ENCODE results near the gene NLRC3. TPM values are rescaled to one million over a fixed set of nuclear protein-coding genes. Genes with fewer than 3 reads are reported as not detected.

NLRC3 gene
- total RNA-seq, 2 experiments from 2014 or later, result 92.6 to 94.6 TPM

DNA sequence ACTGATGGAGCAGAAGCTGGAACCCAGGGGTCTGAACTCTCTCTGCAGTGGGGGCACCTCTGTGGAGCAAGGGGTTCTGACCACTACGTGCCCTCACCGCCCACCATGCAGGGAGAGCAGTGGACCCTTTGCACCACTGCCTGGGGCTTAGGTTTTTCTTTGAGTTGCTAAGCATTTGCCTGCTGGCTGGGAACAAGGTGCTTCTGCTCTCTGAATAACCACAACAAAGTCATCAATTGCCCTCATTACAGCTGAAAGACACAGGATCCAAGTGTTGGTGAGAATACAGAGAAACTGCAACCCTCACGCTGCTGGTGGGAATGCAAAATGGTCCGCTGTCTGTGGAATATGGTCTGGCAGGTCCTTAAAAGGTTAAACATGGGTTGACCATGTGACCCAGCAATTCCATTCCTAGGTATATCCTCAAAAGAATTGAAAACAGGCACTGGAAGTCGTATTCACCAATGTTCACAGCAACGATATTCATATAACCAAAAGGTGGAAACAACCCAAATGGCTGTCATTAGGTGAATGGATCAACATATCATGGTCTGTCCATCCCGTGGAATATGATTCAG, 22.8 kb downstream of the NLRC3 start:
- Mint-ChIP-seq H3K36me3 (ENCODE audit: low read depth) (peaks cover 74% of the 10 kb centered on the region), H3K9me3 (ENCODE audit: insufficient read depth) (no peaks in the 10 kb centered on the region), H3K27me3 (ENCODE audit: low read depth) (no peaks in the 10 kb centered on the region), H3K27ac (no peak overlapping the region), H3K4me3 (no peak overlapping the region), H3K4me1 (ENCODE audit: low read depth) (peaks cover 2% of the 10 kb centered on the region)
- ChIA-PET CTCF (no interaction called here), POLR2A (no interaction called here)
- no peak for DNase-seq
- no peak for ATAC-seq

- no peaks in the 10 kb centered on the region for H3K27me3 Mint-ChIP-seq (ENCODE audit: low read depth)
- ChIA-PET CTCF (no interaction called here), POLR2A (interaction anchor here (0.6 kb wide), 1 partner anchor 12 kb away, joined by 3 read pairs; no protein-coding TSS in a partner anchor)
- H3K27ac Mint-ChIP-seq, result no peak overlapping the region
- ATAC-seq, result no peak
- DNase-seq, result no peak
- peaks cover 79% of the 10 kb centered on the region for H3K36me3 Mint-ChIP-seq (ENCODE audit: low read depth)
- H3K9me3 Mint-ChIP-seq (ENCODE audit: insufficient read depth), result no peaks in the 10 kb centered on the region
- H3K4me1 Mint-ChIP-seq (ENCODE audit: low read depth), result peaks cover 2% of the 10 kb centered on the region
- H3K4me3 Mint-ChIP-seq, result no peak overlapping the region
Measured at GRCh38 chr16:3553138-3553923, 23.9 kb downstream of the NLRC3 start.

GRCh38 chr16:3550851-3551847, 26.1 kb downstream of the NLRC3 start:
- no peaks in the 10 kb centered on the region for H3K27me3 Mint-ChIP-seq (ENCODE audit: low read depth)
- peak overlapping the region; percentile 20 for H3K27ac Mint-ChIP-seq
- no peaks in the 10 kb centered on the region for H3K9me3 Mint-ChIP-seq (ENCODE audit: insufficient read depth)
- ATAC-seq (no peak), DNase-seq (no peak)
- POLR2A ChIA-PET, result interaction anchor here (0.9 to 1.4 kb wide), 2 partner anchors 15 to 18 kb away, joined by 3 to 4 read pairs; no protein-coding TSS in a partner anchor
- H3K4me1 Mint-ChIP-seq (ENCODE audit: low read depth), result peaks cover 2% of the 10 kb centered on the region
- H3K4me3 Mint-ChIP-seq, result no peak overlapping the region
- CTCF ChIA-PET, result interaction anchor here (0.9 kb wide), 1 partner anchor 24 kb away, joined by 3 read pairs; no protein-coding TSS in a partner anchor
- peaks cover 73% of the 10 kb centered on the region for H3K36me3 Mint-ChIP-seq (ENCODE audit: low read depth)

DNA sequence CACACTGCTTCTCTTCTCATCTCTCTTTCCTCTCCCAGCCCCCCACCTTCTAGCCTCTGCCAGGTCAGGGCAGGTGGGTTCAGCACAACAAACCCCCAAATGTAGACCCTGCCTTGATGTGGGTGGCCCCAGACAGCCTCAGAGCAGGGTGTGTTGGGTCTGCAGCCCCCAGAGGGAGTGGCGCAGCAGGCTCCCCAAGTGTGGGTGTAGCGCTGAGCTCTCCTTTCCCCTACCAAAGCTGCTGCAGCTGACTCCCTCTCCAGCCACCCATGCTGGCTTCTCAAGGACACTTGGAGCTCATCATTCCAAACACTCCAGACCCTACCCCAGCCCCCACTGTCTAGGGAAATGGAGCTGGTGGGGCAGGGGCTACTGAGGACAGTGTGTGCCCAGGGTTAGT, 27.3 kb downstream of the NLRC3 start:
- Mint-ChIP-seq H3K4me3 (no peak overlapping the region), H3K27me3 (ENCODE audit: low read depth) (no peaks in the 10 kb centered on the region), H3K9me3 (ENCODE audit: insufficient read depth) (no peaks in the 10 kb centered on the region), H3K36me3 (ENCODE audit: low read depth) (peaks cover 75% of the 10 kb centered on the region), H3K4me1 (ENCODE audit: low read depth) (no peaks in the 10 kb centered on the region), H3K27ac (no peak overlapping the region)
- ATAC-seq (no peak), DNase-seq (no peak)
- CTCF ChIA-PET, result no interaction called here
- POLR2A ChIA-PET, result interaction anchor here (0.9 to 1.4 kb wide), 3 partner anchors 9 to 17 kb away, joined by 3 to 5 read pairs (median 4); no protein-coding TSS in a partner anchor

- CTCF ChIA-PET, result no interaction called here
- no peak for ATAC-seq
- no peaks in the 10 kb centered on the region for H3K9me3 Mint-ChIP-seq (ENCODE audit: insufficient read depth)
Measured at GRCh38 chr16:3548859-3549258, 28.3 kb downstream of the NLRC3 start.

DNA sequence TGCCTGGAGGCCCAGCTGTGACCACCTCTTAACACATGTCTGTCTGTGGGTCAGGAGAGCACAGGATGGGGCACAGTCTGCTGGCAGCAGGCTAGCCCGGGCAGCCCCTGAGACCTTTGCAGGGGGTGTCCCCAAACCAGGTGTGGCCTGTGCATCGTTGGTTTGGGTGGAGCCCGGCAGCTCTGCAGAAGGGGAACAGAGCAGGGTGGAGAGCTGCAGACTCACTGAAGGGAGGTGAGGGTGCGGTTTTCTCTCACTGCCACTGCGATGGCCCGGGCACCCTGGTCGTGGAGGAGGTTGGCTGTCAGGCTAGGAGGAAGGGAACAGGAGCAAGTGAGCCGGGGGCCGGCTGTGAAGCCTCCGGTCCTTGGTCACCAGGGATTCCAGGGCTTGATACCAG, 28.8 kb downstream of the NLRC3 start:
- Mint-ChIP-seq H3K9me3 (ENCODE audit: insufficient read depth) (no peaks in the 10 kb centered on the region), H3K4me3 (no peak overlapping the region), H3K27ac (peak overlapping the region; percentile 12), H3K4me1 (ENCODE audit: low read depth) (no peaks in the 10 kb centered on the region), H3K36me3 (ENCODE audit: low read depth) (peaks cover 73% of the 10 kb centered on the region), H3K27me3 (ENCODE audit: low read depth) (no peaks in the 10 kb centered on the region)
- ATAC-seq (no peak), DNase-seq (no peak)
- POLR2A ChIA-PET, result no interaction called here
- CTCF ChIA-PET, result interaction anchor here (0.8 kb wide), 1 partner anchor 442 kb away, joined by 4 read pairs; no protein-coding TSS in a partner anchor

More at GRCh38 chr16:3548859-3549258, 28.3 kb downstream of the NLRC3 start:
- Mint-ChIP-seq H3K27me3 (ENCODE audit: low read depth) (no peaks in the 10 kb centered on the region), H3K4me1 (ENCODE audit: low read depth) (no peaks in the 10 kb centered on the region), H3K4me3 (no peak overlapping the region), H3K36me3 (ENCODE audit: low read depth) (peaks cover 73% of the 10 kb centered on the region), H3K27ac (no peak overlapping the region)
- DNase-seq, result no peak
- POLR2A ChIA-PET, result no interaction called here

DNA sequence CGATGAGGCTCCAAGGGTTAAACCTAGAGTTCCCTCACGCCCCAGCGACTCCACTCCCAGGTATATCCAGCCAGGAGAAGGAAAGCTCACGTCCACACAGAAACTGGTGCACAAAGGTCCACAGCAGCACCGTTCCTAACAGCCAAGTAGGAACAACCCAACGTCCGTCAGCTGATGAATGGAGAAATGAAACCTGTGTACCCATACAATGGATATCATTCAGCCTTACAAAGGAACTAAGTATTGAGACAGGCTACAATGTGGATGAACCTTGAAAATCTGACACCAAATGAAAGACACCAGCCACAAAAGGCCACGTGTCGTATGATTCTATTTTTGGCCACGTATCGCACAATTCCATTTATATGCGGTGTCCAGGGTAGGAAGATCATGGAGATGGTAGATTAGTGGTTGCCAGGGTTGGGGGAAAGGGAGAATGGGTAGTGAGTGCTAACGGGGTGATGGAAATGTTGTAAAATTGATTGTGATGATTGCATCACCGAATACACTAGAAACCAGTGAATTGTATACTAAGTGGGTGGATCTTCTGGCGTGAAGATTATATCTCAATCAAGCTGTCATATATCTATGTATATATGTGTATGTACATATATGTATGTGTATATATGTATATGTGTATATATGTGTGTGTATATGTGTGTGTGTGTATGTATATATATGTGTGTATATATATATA, 30.1 kb downstream of the NLRC3 start:
- ATAC-seq, result no peak
- Mint-ChIP-seq H3K4me3 (no peak overlapping the region), H3K36me3 (ENCODE audit: low read depth) (peaks cover 68% of the 10 kb centered on the region), H3K4me1 (ENCODE audit: low read depth) (no peaks in the 10 kb centered on the region), H3K27me3 (ENCODE audit: low read depth) (no peaks in the 10 kb centered on the region), H3K27ac (no peak overlapping the region), H3K9me3 (ENCODE audit: insufficient read depth) (no peaks in the 10 kb centered on the region)
- no peak for DNase-seq
- CTCF ChIA-PET, result no interaction called here
- POLR2A ChIA-PET, result interaction anchor here (1.0 kb wide), 1 partner anchor 11 kb away, joined by 4 read pairs; no protein-coding TSS in a partner anchor

DNA sequence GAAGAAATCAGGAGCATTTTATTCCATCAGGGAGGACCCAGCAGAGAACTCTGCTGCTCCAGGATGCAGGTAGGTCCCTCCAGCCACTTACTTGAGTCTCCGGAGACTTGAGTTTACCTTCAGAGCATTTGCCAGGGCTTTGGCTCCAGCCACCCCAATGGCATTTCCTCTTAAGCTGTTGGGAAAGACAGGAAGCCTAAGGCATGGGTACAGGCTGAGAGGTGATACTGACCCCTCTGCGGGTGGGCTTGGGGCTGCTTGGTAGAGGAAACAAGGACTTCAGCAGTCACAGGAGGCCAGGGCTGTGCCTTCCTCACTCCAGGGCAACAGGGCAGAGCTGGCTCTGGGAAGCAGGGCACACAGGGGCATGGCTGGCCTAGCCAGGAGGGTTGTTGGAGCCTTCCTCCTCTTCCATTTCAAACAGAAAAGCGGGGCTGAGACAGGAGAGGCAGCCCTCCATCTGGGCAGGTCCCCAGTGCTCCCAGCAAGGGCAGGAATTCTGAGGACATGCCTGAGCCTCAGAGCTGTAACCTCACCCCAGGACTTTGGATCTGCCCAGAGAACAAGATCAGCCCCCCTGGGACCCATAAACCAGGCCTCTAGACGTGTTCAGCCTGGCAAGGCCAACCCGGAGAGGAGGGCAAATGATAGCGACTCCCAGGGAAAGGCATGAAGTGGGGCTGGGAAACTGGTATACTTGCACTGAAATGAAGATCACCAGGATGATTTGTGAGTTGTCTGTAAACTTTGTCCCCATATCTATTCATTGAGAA, 34.4 kb downstream of the NLRC3 start:
- Mint-ChIP-seq H3K9me3 (ENCODE audit: insufficient read depth) (no peaks in the 10 kb centered on the region), H3K4me3 (no peak overlapping the region), H3K4me1 (ENCODE audit: low read depth) (no peaks in the 10 kb centered on the region), H3K27ac (no peak overlapping the region), H3K36me3 (ENCODE audit: low read depth) (peaks cover 60% of the 10 kb centered on the region), H3K27me3 (ENCODE audit: low read depth) (no peaks in the 10 kb centered on the region)
- ChIA-PET POLR2A (no interaction called here), CTCF (no interaction called here)
- ATAC-seq, result no peak
- no peak for DNase-seq

DNA sequence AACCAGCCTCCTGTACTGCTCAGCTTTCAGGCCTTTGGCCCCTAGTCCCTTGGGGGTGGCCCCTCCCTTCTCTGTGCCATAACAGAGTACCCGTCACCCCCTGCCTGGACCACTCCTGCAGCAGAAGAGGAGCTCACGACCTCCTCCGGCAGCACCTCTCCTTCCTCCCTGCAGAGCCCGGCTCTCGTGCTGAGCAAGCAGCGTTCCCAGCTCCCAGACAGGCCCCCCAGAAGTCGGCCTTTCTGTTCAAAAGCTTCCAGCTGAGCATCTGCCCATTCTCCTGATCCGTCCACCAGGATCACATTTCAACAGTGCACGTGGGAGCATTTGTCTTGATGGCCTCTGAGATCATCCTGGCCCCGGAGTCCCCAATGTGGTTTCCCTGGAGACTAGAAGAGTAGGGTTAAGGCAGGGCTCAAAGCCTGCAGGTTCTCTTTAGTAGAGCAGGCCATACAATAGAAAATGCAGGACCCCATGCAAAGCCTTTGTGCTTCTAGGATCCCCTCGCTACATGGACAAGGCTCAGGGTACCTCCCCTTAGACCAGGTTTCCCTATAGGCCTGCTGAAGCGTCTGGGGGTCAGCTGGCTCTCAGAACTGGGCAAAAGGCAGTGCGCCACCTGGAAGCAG, 35.6 kb downstream of the NLRC3 start:
- CTCF ChIA-PET, result interaction anchor here (0.9 to 1.1 kb wide), 2 partner anchors 26 to 37 kb away, joined by 3 read pairs; no protein-coding TSS in a partner anchor
- peaks cover 52% of the 10 kb centered on the region for H3K36me3 Mint-ChIP-seq (ENCODE audit: low read depth)
- POLR2A ChIA-PET, result interaction anchor here (1.2 kb wide), 1 partner anchor 12 kb away, joined by 3 read pairs; no protein-coding TSS in a partner anchor
- H3K4me1 Mint-ChIP-seq (ENCODE audit: low read depth), result no peaks in the 10 kb centered on the region
- no peaks in the 10 kb centered on the region for H3K9me3 Mint-ChIP-seq (ENCODE audit: insufficient read depth)
- no peaks in the 10 kb centered on the region for H3K27me3 Mint-ChIP-seq (ENCODE audit: low read depth)
- no peak for ATAC-seq
- H3K4me3 Mint-ChIP-seq, result no peak overlapping the region
- DNase-seq, result no peak
- no peak overlapping the region for H3K27ac Mint-ChIP-seq

GRCh38 chr16:3538222-3538621, 39.0 kb downstream of the NLRC3 start:
- H3K27ac Mint-ChIP-seq, result no peak overlapping the region
- H3K4me3 Mint-ChIP-seq, result no peak overlapping the region
- H3K27me3 Mint-ChIP-seq (ENCODE audit: low read depth), result no peaks in the 10 kb centered on the region
- CTCF ChIA-PET, result interaction anchor here (1.7 kb wide), 1 partner anchor 9 kb away, joined by 5 read pairs; no protein-coding TSS in a partner anchor
- H3K36me3 Mint-ChIP-seq (ENCODE audit: low read depth), result peaks cover 40% of the 10 kb centered on the region
- ATAC-seq, result no peak
- H3K9me3 Mint-ChIP-seq (ENCODE audit: insufficient read depth), result no peaks in the 10 kb centered on the region
- H3K4me1 Mint-ChIP-seq (ENCODE audit: low read depth), result no peaks in the 10 kb centered on the region
- POLR2A ChIA-PET, result no interaction called here
- no peak for DNase-seq
